GM12892 (cell line): ENCODE data around the gene PCDH15.

Experiments used
- POLR2A ChIP-seq: IDR thresholded peaks from 2 replicates; pipeline ENCODE4 v1.6.1; 2011; ENCODE audit warnings: low read depth, low read length, control low read depth
- POLR2AphosphoS5 ChIP-seq: IDR thresholded peaks from 2 replicates; pipeline ENCODE4 v1.6.1; 2011; ENCODE audit warnings: low read depth, low read length, control low read depth

GRCh38 chr10:54691331-54691730 is 109.7 kb downstream of the PCDH15 start:
- TF ChIP-seq POLR2A: no peak
- no peak for TF ChIP-seq POLR2AphosphoS5
